Activated B cell treated with CpG ODN at 0.5 μM for 24 hours (primary cell): Measurements from ENCODE around the gene SMAD3. TPM values are rescaled to one million over a fixed set of nuclear protein-coding genes. Genes with fewer than 3 reads are reported as not detected.

Experiments used
- ATAC-seq: fragments of 200-7000 bp; cut with Tn5 transposase; one replicate; pipeline ENCODE4 v1.10.0; 2021; ENCODE audit warnings: low read depth, mild to moderate bottlenecking, moderate library complexity
- CTCF ChIA-PET: fragments of 350-600 bp; sonication (Branson Sonifier 250); formaldehyde crosslinking; loops from one replicate; lab custom pipeline; 2021; ENCODE audit warnings: antibody characterized with exemption; lab: Charles Lee
- POLR2A ChIA-PET: fragments of 350-600 bp; sonication (Branson Sonifier 250); formaldehyde crosslinking; loops from one replicate; lab custom pipeline; 2021; ENCODE audit warnings: antibody characterized with exemption; lab: Charles Lee
- DNase-seq: peaks from one replicate; pipeline ENCODE4 v3.0.0; 2022
- H3K27ac Mint-ChIP-seq: one replicate; pipeline ENCODE4 v1.8.0; 2020; ENCODE audit warnings: mixed read lengths
- H3K27me3 Mint-ChIP-seq: one replicate; pipeline ENCODE4 v1.8.0; 2021; ENCODE audit warnings: mixed read lengths
- H3K36me3 Mint-ChIP-seq: one replicate; pipeline ENCODE4 v1.8.0; 2021; ENCODE audit warnings: low read depth, mixed read lengths
- H3K4me1 Mint-ChIP-seq: one replicate; pipeline ENCODE4 v1.8.0; 2021; ENCODE audit warnings: mixed read lengths
- H3K4me3 Mint-ChIP-seq: one replicate; pipeline ENCODE4 v1.8.0; 2020; ENCODE audit warnings: mild to moderate bottlenecking, mixed read lengths
- H3K9me3 Mint-ChIP-seq: one replicate; pipeline ENCODE4 v1.8.0; 2020; ENCODE audit warnings: mixed read lengths
- CTCF ChIP-seq: fragments of 200-600 bp; IDR thresholded peaks from one replicate; pipeline ENCODE4 v1.8.0; 2022; ENCODE audit warnings: antibody characterized with exemption, mild to moderate bottlenecking
- intact Hi-C: fragments of 100-400 bp; cut with micrococcal nuclease; formaldehyde crosslinking; loops from one replicate; pipeline ENCODE4 v1.15.1; 2024
- total RNA-seq: library from RNA; stranded (reverse); gene quantifications from 2 replicates; pipeline ENCODE4 v1.2.3, GENCODE V29; 2022

Gene SMAD3
- total RNA-seq, 1 donor from 2014 or later: 118 TPM

- H3K36me3 Mint-ChIP-seq: peaks cover 34% of the 10 kb centered on the region
- peaks cover 58% of the 10 kb centered on the region for H3K4me1 Mint-ChIP-seq
- H3K27me3 Mint-ChIP-seq: no peaks in the 10 kb centered on the region
- intact Hi-C loops: loop anchor here (5.0 kb wide), 4 partner anchors 35 to 985 kb away; partner anchors contain the start of gene PIAS1
- no peak for DNase-seq
- TF ChIP-seq CTCF: no peak
- peak overlapping the region; percentile 98 for H3K4me3 Mint-ChIP-seq
- POLR2A ChIA-PET: interaction anchor here (0.7 to 36.9 kb wide), 8 partner anchors 11 to 186 kb away, joined by 3 to 1703 read pairs (median 6); no protein-coding TSS in a partner anchor
- CTCF ChIA-PET: interaction anchor here (1.8 to 7.8 kb wide), 2 partner anchors 9 to 15 kb away, joined by 5 to 63 read pairs; no protein-coding TSS in a partner anchor
- no peaks in the 10 kb centered on the region for H3K9me3 Mint-ChIP-seq
- H3K27ac Mint-ChIP-seq: peak overlapping the region; percentile 83
- no peak for ATAC-seq
Observed at GRCh38 chr15:67066959-67067853, 1.8 kb downstream of the SMAD3 start.

- CTCF ChIA-PET: interaction anchor here (0.6 to 7.8 kb wide), 2 partner anchors 14 to 121 kb away, joined by 3 to 63 read pairs; no protein-coding TSS in a partner anchor
- peaks cover 42% of the 10 kb centered on the region for H3K36me3 Mint-ChIP-seq
- peak overlapping the region; percentile 83 for H3K27ac Mint-ChIP-seq
- intact Hi-C loops: loop anchor here (5.0 kb wide), 4 partner anchors 36 to 984 kb away; partner anchors contain the start of gene PIAS1
- no peak for DNase-seq
- H3K27me3 Mint-ChIP-seq: no peaks in the 10 kb centered on the region
- ATAC-seq: no peak
- POLR2A ChIA-PET: interaction anchor here (0.6 to 36.9 kb wide), 5 partner anchors 13 to 46 kb away, joined by 3 to 1703 read pairs (median 86); no protein-coding TSS in a partner anchor
- peak overlapping the region; percentile 98 for H3K4me3 Mint-ChIP-seq
- TF ChIP-seq CTCF: no peak
- H3K4me1 Mint-ChIP-seq: peaks cover 66% of the 10 kb centered on the region
- no peaks in the 10 kb centered on the region for H3K9me3 Mint-ChIP-seq
Observed at GRCh38 chr15:67067930-67068551, 2.6 kb downstream of the SMAD3 start.

- peak overlapping the region; percentile 83 for H3K27ac Mint-ChIP-seq
- ATAC-seq (no peak), DNase-seq (no peak)
- intact Hi-C loops: loop anchor here (5.0 kb wide), 4 partner anchors 37 to 983 kb away; partner anchors contain the start of gene PIAS1
- H3K36me3 Mint-ChIP-seq: peaks cover 44% of the 10 kb centered on the region
- peak overlapping the region; percentile 98 for H3K4me3 Mint-ChIP-seq
- no peak for TF ChIP-seq CTCF
- CTCF ChIA-PET: interaction anchor here (1.4 to 7.8 kb wide), 3 partner anchors 13 to 235 kb away, joined by 4 to 63 read pairs (median 5); no protein-coding TSS in a partner anchor
- H3K27me3 Mint-ChIP-seq: no peaks in the 10 kb centered on the region
- no peaks in the 10 kb centered on the region for H3K9me3 Mint-ChIP-seq
- POLR2A ChIA-PET: interaction anchor here (0.7 to 36.9 kb wide), 5 partner anchors 13 to 46 kb away, joined by 3 to 1703 read pairs (median 86); no protein-coding TSS in a partner anchor
- peaks cover 69% of the 10 kb centered on the region for H3K4me1 Mint-ChIP-seq
Observed at GRCh38 chr15:67068710-67069400, 3.5 kb downstream of the SMAD3 start.

- peak overlapping the region; percentile 26 for H3K27ac Mint-ChIP-seq
- ChIA-PET POLR2A (interaction anchor here (1.4 to 36.9 kb wide), 4 partner anchors 11 to 44 kb away, joined by 4 to 1703 read pairs (median 256); no protein-coding TSS in a partner anchor), CTCF (interaction anchor here (1.5 to 7.8 kb wide), 2 partner anchors 12 to 123 kb away, joined by 4 to 63 read pairs; no protein-coding TSS in a partner anchor)
- H3K4me1 Mint-ChIP-seq: peaks cover 76% of the 10 kb centered on the region
- H3K4me3 Mint-ChIP-seq: no peak overlapping the region
- peaks cover 56% of the 10 kb centered on the region for H3K36me3 Mint-ChIP-seq
- ATAC-seq (no peak), DNase-seq (no peak)
- no peaks in the 10 kb centered on the region for H3K27me3 Mint-ChIP-seq
- no peaks in the 10 kb centered on the region for H3K9me3 Mint-ChIP-seq
- no peak for TF ChIP-seq CTCF
- intact Hi-C loops: no loop called here
Observed at GRCh38 chr15:67070150-67070549, 4.7 kb downstream of the SMAD3 start.
